ENCODE measurements around the gene SHC3. TPM values are rescaled to one million over a fixed set of nuclear protein-coding genes. Genes with fewer than 3 reads are reported as not detected.

The SHC3 gene
- total RNA-seq, 2 donors from 2014 or later = 0.95 to 1.3 TPM

- Histone ChIP-seq H3K9me3 (ENCODE audit: control insufficient read depth, low read length) (peaks cover 23% of the 10 kb centered on the region), H3K9ac (ENCODE audit: extremely low read depth, low read length, poor library complexity, severe bottlenecking) (no peak overlapping the region), H3K27ac (ENCODE audit: low read depth, low read length) (no peak overlapping the region), H3K27me3 (ENCODE audit: control insufficient read depth, insufficient read depth, low read length, poor library complexity, severe bottlenecking) (no peaks in the 10 kb centered on the region), H3K36me3 (ENCODE audit: control insufficient read depth, insufficient read depth, low read length) (no peaks in the 10 kb centered on the region), H3K4me3 (ENCODE audit: low read length) (no peak overlapping the region), H3K4me1 (ENCODE audit: control insufficient read depth, insufficient read depth, low read length) (no peaks in the 10 kb centered on the region)
- H3K4me3 Mint-ChIP-seq = no peak overlapping the region
- no peak for TF ChIP-seq CTCF (conservative IDR thresholded peaks at IDR 0.05)
- H3K4me1 Mint-ChIP-seq = peaks cover 4% of the 10 kb centered on the region
- WGBS, 2 experiments (ENCODE audit: insufficient coverage in 1 of 2, insufficient read length in 1 of 2) = 83 to 92% methylated on average over 5 to 8 of the region's 8 CpGs
- H3K36me3 Mint-ChIP-seq (ENCODE audit: low read depth) = no peaks in the 10 kb centered on the region
- no peak overlapping the region for H3K27ac Mint-ChIP-seq
- peak; percentile 10 for DNase-seq
- H3K27me3 Mint-ChIP-seq (ENCODE audit: insufficient read depth) = no peaks in the 10 kb centered on the region
- H3K9me3 Mint-ChIP-seq = peaks cover 12% of the 10 kb centered on the region
These were observed 202.4 kb downstream of the SHC3 start for GRCh38 chr9:88975966-88976889.

GRCh38 chr9:88974641-88975040, 204.0 kb downstream of the SHC3 start:
- Histone ChIP-seq H3K4me3 (ENCODE audit: low read length) (no peak overlapping the region), H3K4me1 (ENCODE audit: control insufficient read depth, insufficient read depth, low read length) (no peaks in the 10 kb centered on the region), H3K9ac (ENCODE audit: extremely low read depth, low read length, poor library complexity, severe bottlenecking) (no peak overlapping the region), H3K27ac (ENCODE audit: low read depth, low read length) (no peak overlapping the region), H3K9me3 (ENCODE audit: control insufficient read depth, low read length) (peaks cover 9% of the 10 kb centered on the region), H3K27me3 (ENCODE audit: control insufficient read depth, insufficient read depth, low read length, poor library complexity, severe bottlenecking) (no peaks in the 10 kb centered on the region), H3K36me3 (ENCODE audit: control insufficient read depth, insufficient read depth, low read length) (no peaks in the 10 kb centered on the region)
- Mint-ChIP-seq H3K9me3 (peaks cover 6% of the 10 kb centered on the region), H3K27me3 (ENCODE audit: insufficient read depth) (no peaks in the 10 kb centered on the region), H3K27ac (no peak overlapping the region), H3K36me3 (ENCODE audit: low read depth) (no peaks in the 10 kb centered on the region), H3K4me3 (no peak overlapping the region), H3K4me1 (peaks cover 5% of the 10 kb centered on the region)
- TF ChIP-seq CTCF (conservative IDR thresholded peaks at IDR 0.05) = no peak
- DNase-seq = peak; percentile 33
- 82 to 100% methylated on average over 2 to 7 of the region's 7 CpGs for WGBS, 2 experiments (ENCODE audit: insufficient coverage in 1 of 2, insufficient read length in 1 of 2)

- Mint-ChIP-seq H3K4me1 (peaks cover 16% of the 10 kb centered on the region), H3K36me3 (ENCODE audit: low read depth) (no peaks in the 10 kb centered on the region), H3K9me3 (no peaks in the 10 kb centered on the region), H3K27me3 (ENCODE audit: insufficient read depth) (no peaks in the 10 kb centered on the region), H3K27ac (no peak overlapping the region), H3K4me3 (no peak overlapping the region)
- no peak overlapping the region for H3K9ac ChIP-seq (ENCODE audit: extremely low read depth, low read length, poor library complexity, severe bottlenecking)
- DNase-seq = peak; percentile 46
- no peaks in the 10 kb centered on the region for H3K36me3 ChIP-seq (ENCODE audit: control insufficient read depth, insufficient read depth, low read length)
- TF ChIP-seq CTCF (conservative IDR thresholded peaks at IDR 0.05) = no peak
- 73 to 91% methylated on average over 3 to 12 of the region's 12 CpGs for WGBS, 2 experiments (ENCODE audit: insufficient coverage in 1 of 2, insufficient read length in 1 of 2)
- H3K4me1 ChIP-seq (ENCODE audit: control insufficient read depth, insufficient read depth, low read length) = no peaks in the 10 kb centered on the region
- H3K4me3 ChIP-seq (ENCODE audit: low read length) = no peak overlapping the region
- H3K27me3 ChIP-seq (ENCODE audit: control insufficient read depth, insufficient read depth, low read length, poor library complexity, severe bottlenecking) = no peaks in the 10 kb centered on the region
- no peaks in the 10 kb centered on the region for H3K9me3 ChIP-seq (ENCODE audit: control insufficient read depth, low read length)
- H3K27ac ChIP-seq (ENCODE audit: low read depth, low read length) = no peak overlapping the region
These were observed 205.2 kb downstream of the SHC3 start for GRCh38 chr9:88973281-88974045.
